OCI-M1 (cell line): Measurements from ENCODE around the gene TRIM13.

Experiments
- DNase-seq: peaks from one replicate; lab custom pipeline; 2025; lab: John Stamatoyannopoulos, UW

Gene TRIM13

DNA sequence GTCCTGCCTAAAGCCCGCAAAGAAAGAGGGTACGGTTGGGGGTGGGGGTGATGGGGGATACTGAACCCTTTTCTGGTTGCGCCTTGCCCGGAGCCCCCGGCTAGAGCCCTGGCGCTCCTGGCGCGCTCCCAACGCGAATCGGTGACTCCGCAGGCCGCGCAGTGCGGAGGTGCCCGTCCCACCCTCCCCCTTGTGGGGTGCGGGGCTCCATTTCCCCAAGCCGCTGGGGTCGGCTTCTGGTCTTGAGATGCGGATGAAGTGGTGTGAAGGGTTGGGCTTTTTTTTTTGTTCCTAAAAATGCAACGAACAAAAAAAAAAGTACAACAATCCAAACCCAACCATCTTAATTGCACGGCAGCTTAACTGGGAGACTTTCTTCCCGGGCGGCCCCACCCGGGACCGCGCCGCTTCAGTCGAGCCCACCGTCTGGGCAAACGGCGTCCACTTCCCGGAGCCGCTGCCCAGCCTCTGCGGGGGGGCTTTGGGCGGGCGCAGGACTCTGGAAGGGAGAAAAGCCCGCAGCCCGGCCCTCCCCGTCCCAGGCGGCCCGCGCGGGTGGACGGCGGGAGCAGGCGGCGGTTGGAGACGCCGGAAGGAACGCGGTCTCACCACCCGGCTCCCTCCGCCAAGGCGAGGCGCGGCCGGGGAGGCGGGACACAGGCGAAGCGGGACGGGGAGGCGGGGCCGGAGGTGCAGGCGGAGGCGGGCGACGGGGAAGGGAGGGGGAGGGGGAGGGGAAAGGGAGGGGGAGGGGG lies 504 bp upstream of the TRIM13 start:
- DNase-seq: peak; percentile 94

- no peak for DNase-seq
Observed at GRCh38 chr13:49997955-49998354, 1.1 kb downstream of the TRIM13 start.

DNA sequence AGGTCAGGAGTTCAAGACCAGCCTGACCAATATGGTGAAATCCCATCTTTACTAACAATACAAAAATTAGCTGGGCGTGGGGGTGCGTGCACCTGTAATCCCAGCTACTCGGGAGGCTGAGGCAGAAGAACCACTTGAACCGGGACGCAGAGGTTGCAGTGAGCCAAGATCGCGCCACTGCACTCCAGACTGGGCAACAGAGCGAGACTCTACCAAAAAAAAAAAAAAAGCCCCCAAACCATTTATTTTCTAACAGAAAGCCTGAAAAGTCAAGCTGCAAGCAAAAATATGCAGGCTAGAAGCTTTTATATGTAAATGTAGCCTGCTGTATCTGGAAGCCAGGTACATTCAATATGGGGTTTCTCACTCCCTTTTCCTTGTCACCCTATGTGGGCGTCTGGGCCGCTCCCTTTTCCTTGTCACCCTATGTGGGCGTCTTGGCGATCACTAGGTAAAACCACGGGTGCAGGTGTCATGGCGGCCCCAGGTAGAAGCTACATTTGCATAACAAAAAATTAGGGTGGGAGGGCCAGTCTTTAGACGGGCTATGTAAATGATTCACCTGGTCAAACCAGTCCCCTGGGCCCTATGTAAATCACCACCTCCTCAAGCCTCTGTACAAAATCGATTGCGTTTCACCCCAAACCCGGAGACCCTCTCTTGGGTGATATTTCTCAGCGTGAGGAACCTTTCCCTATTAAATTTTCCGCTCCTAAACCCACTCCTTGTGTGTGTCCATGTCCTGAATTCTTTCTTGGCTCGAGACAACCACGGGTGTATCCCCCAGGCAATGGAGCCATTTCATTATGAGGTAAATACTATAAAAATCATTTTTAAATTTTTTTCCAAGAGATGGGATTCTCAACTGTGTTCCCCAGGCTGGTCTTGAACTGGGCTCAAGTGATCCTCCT lies 2.1 kb downstream of the TRIM13 start:
- DNase-seq: no peak

GRCh38 chr13:50001287-50001686 lies 4.4 kb downstream of the TRIM13 start:
- no peak for DNase-seq

GRCh38 chr13:50006426-50007135 lies 9.7 kb downstream of the TRIM13 start:
- no peak for DNase-seq

DNA sequence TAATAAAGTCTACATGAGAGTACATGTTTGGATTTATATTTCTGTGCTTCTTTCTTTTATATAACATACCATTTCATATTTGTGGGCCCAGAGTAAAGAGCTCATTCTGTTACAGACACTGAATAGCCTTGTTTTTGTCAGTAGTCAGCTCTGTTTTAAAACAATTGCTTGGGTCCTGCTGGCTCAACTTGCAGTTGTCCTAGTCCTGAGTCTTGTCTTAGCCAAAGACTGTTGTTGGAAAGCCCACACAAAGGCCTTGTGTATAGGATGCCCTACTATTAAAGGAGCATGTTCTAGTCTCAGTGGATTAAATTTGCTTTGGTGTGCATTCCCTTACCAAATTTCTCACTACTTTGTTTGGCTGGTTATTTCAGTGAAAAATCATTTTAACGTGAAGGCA lies 14.6 kb downstream of the TRIM13 start:
- DNase-seq: no peak

DNA sequence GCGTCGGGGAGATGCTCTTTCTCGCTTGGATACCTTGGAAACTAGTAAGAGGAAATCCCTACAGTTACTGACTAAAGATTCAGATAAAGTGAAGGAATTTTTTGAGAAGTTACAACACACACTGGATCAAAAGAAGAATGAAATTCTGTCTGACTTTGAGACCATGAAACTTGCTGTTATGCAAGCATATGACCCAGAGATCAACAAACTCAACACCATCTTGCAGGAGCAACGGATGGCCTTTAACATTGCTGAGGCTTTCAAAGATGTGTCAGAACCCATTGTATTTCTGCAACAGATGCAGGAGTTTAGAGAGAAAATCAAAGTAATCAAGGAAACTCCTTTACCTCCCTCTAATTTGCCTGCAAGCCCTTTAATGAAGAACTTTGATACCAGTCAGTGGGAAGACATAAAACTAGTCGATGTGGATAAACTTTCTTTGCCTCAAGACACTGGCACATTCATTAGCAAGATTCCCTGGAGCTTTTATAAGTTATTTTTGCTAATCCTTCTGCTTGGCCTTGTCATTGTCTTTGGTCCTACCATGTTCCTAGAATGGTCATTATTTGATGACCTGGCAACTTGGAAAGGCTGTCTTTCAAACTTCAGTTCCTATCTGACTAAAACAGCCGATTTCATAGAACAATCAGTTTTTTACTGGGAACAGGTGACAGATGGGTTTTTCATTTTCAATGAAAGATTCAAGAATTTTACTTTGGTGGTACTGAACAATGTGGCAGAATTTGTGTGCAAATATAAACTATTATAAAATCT lies 15.7 kb downstream of the TRIM13 start:
- DNase-seq: no peak

DNA sequence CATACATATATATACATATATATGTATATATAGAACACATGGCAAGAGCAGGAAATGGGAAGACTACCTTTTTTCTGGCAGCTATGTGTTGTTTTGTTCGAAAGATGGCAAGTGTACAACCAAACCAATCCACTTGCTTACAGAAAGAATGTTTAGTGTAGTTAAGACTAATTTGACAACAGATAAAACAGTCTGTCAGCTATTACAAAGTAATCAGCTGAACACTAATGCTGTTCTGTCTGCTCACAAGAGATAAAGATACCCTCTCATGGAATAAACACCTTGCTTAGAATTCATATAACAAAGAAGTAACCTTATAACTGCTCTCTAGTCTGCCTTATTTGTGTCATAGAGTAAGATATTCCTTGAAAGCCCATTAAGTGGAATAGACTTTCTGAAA lies 17.5 kb downstream of the TRIM13 start:
- peak; percentile 55 for DNase-seq

- DNase-seq: peak; percentile 68
Observed at GRCh38 chr13:50015258-50015657, 18.4 kb downstream of the TRIM13 start, which contains the start of gene KCNRG. KCNRG (plus strand) TSS chr13:50015444; CDS start chr13:50015494, 50 bp downstream.

GRCh38 chr13:50015750-50016149 lies 18.9 kb downstream of the TRIM13 start:
- DNase-seq: no peak

- no peak for DNase-seq
Observed at GRCh38 chr13:50016444-50016843, 19.6 kb downstream of the TRIM13 start.

DNA sequence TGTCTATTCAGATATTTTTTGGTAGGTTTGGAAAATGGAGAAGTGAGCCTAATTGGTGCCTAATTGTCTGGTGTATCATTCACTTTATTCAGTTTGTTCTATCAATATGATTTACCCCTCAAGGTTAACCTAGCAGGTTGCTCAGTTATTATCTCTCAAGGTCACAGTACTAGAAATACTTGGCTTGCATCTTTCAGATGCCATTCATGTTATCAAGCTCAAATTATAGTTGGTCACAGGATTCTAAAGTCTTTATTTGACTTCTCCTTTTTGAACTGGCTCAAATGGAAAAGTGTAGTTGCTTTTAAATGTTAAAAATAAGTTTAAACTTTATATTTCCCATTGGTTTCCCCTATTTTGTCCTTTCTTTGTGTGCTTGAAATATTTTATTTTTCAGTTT lies 21.0 kb downstream of the TRIM13 start:
- DNase-seq: peak; percentile 45

- no peak for DNase-seq
Observed at GRCh38 chr13:50025436-50025835, 28.6 kb downstream of the TRIM13 start.

DNA sequence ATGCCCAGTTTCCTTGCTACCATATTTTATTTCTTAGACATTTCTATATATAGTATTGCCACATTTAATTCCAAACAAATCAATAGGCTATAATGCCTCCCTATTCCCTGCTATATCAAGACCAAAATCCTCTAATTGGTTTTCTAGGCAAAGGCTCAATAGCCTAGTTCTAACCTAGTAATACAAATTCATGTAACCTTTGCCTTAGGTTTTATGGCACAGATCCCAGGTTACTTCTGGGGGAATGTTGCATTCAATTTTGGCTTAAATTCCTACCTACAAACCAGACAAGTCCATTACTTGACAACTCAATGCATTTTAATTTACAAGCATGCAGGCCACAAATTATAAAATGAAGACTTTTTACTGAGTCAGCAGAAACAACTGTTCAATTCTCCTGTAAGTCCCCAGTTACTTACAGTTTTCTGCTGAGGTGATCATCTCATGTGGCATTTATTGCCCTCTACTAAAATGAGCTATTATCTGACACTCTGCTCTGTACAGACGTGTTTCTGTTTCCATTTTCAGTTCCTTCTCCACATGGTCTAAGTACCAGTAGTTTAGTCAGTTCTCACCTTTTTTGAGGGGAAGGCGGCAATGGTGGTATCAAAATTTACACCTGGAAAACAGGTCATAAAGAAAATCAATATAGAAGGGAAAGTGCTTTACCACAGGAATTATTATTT lies 30.1 kb downstream of the TRIM13 start:
- no peak for DNase-seq

DNA sequence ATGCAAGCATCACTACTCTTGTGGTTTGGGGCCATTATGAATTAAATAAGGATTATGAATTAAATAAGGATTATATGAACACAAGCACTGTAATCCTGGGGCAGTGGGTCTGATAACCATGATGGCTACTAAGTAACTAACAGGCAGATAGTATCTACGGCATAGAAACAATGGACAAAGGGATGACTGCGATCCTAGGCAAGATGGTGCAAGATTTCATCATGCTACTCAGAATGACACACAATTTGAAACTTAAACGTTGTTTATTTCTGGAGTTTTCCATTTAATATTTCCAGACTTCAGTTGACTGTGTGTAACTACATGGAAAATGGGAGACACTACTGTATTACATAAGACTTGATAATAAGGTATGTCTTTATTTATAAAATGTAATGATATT lies 33.5 kb downstream of the TRIM13 start:
- peak; percentile 31 for DNase-seq

DNA sequence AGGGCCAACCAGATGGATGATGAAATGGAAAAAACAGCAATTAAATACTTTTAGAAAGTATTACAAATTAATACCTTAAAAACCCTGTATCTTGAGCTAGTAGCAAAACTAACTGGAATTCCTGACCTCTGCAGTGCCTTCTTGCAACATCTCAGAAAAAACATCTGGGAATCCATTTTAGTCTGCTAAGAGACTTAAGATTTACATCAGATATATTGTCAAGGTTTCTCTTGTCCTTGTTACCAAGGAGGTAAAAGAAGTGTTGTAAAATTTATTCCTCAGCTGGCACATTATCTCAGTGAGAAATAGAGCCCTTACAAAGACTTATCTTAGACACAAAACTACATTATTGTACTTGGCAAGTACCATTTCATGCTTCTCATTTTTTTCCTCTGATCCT lies 36.9 kb downstream of the TRIM13 start:
- no peak for DNase-seq

GRCh38 chr13:50037788-50038187 lies 40.9 kb downstream of the TRIM13 start:
- no peak for DNase-seq

DNA sequence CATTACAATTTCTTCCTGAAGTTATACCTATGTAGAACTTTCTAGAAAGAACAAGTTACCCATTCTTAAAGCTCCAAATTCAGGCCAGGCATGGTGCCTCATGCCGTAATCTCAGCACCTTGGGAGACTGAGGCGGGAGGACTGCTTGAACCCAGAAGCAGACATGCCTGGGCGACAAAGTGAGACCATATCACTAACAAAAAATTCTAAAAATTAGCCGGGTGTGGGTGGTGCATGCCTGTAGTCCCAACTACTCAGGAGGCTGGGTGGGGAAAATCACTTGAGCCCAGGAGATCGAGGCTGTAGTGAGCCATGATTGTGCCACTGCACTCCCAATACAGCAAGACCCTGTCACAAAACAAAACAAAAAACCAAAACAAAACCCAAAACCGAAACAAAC lies 41.4 kb downstream of the TRIM13 start:
- no peak for DNase-seq

- no peak for DNase-seq
Observed at GRCh38 chr13:50052478-50052877, 55.6 kb downstream of the TRIM13 start.

- DNase-seq: no peak
Observed at GRCh38 chr13:50053844-50054243, 57.0 kb downstream of the TRIM13 start.

- DNase-seq: no peak
Observed at GRCh38 chr13:50055454-50055853, 58.6 kb downstream of the TRIM13 start.
